HEK293T (cell line): Measurements from ENCODE around the gene SLC2A11.

ENCODE experiments used
- CTCF ChIA-PET: fragments of 350-600 bp; formaldehyde crosslinking; extraction: SDS; loops from one replicate; lab custom pipeline; 2021; ENCODE audit warnings: antibody characterized with exemption, inconsistent platforms; lab: Yijun Ruan, JAX
- POLR2A ChIA-PET: fragments of 350-600 bp; formaldehyde crosslinking; extraction: SDS; loops from one replicate; lab custom pipeline; 2020; ENCODE audit warnings: antibody characterized with exemption, inconsistent platforms; lab: Yijun Ruan, JAX
- DNase-seq: peaks from one replicate; pipeline ENCODE4 v3.0.0; 2012; ENCODE audit warnings: mixed read lengths; ENCODE audit errors: extremely low spot score
- ARNT ChIP-seq: fragments of 450-650 bp; IDR thresholded peaks from 2 replicates; pipeline ENCODE4 v1.6.1; 2017; ENCODE audit warnings: mild to moderate bottlenecking
- BHLHE40 ChIP-seq: fragments of 450-650 bp; IDR thresholded peaks from 2 replicates; pipeline ENCODE4 v1.6.1; 2016; ENCODE audit warnings: mild to moderate bottlenecking, moderate library complexity, borderline replicate concordance
- CTBP1 ChIP-seq: fragments of 450-650 bp; IDR thresholded peaks from 2 replicates; pipeline ENCODE4 v1.6.1; 2016; ENCODE audit warnings: borderline replicate concordance
- ELF4 ChIP-seq: fragments of 450-650 bp; IDR thresholded peaks from 2 replicates; pipeline ENCODE4 v1.6.1; 2017; ENCODE audit warnings: antibody characterized with exemption
- FOXA1 ChIP-seq: fragments of 450-650 bp; IDR thresholded peaks from 2 replicates; pipeline ENCODE4 v1.6.1; 2016; ENCODE audit warnings: mild to moderate bottlenecking
- FOXK2 ChIP-seq: fragments of 450-650 bp; IDR thresholded peaks from 2 replicates; pipeline ENCODE4 v1.6.1; 2016; ENCODE audit warnings: mild to moderate bottlenecking
- FOXM1 ChIP-seq: fragments of 450-650 bp; IDR thresholded peaks from 2 replicates; pipeline ENCODE4 v1.6.1; 2017; ENCODE audit warnings: mild to moderate bottlenecking, borderline replicate concordance
- HDGF ChIP-seq: fragments of 450-650 bp; IDR thresholded peaks from 2 replicates; pipeline ENCODE4 v1.6.1; 2017; ENCODE audit warnings: antibody characterized with exemption, borderline replicate concordance
- L3MBTL2 ChIP-seq: fragments of 450-650 bp; conservative IDR thresholded peaks from 2 replicates; pipeline ENCODE4 v1.6.1; 2016; ENCODE audit warnings: mild to moderate bottlenecking
- LEF1 ChIP-seq: fragments of 450-650 bp; IDR thresholded peaks from 2 replicates; pipeline ENCODE4 v1.6.1; 2017; ENCODE audit warnings: mild to moderate bottlenecking, borderline replicate concordance
- NFRKB ChIP-seq: fragments of 450-650 bp; IDR thresholded peaks from 2 replicates; pipeline ENCODE4 v1.6.1; 2016; ENCODE audit warnings: mild to moderate bottlenecking, moderate library complexity
- SP1 ChIP-seq: fragments of 450-650 bp; IDR thresholded peaks from 2 replicates; pipeline ENCODE4 v1.6.1; 2017
- SUZ12 ChIP-seq: fragments of 450-650 bp; IDR thresholded peaks from 2 replicates; pipeline ENCODE4 v1.6.1; 2016; ENCODE audit warnings: mild to moderate bottlenecking
- TARDBP ChIP-seq: fragments of 450-650 bp; IDR thresholded peaks from 2 replicates; pipeline ENCODE4 v1.6.1; 2016
- ZNF384 ChIP-seq: fragments of 450-650 bp; IDR thresholded peaks from 2 replicates; pipeline ENCODE4 v1.6.1; 2016
- TF ChIP-seq, protein P1 (sequence below): fragments of 450-650 bp; IDR thresholded peaks from 2 replicates; pipeline ENCODE4 v1.6.1; 2016

Gene SLC2A11

DNA sequence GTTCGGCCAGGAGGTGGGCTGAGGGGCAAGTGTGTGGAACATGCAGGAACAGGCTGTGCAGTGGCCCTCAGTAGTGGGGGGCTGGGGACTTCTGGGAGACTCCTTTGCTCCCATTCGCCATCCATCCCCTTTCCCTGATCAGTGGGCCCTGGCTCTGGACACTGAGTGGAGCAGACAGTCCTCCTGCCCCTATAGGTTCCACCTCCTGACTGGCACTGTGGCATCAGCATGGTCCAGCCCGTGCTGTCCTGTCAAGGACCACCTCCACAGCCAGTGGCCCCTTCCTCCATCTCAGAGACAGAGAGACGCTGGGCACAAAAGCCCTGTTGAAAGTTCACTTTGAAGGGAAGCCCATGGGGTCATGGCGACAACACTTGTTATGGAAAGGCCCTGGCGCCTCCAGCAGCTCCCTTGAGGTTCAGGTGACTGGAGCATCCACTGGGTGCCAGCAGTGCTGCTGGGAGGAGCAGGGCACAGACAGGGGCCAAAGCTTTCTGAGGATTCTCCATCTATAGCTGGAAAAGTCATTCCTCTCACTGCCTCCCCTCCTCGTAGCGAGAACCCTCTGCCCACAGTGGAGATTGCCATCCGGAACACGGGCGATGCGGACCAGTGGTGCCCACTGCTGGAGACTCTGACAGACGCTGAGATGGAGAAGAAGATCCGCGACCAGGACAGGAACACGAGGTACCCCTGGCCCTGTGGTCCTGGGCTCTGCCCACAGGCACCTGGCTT, 24.5 kb upstream of the SLC2A11 start:
- ChIA-PET CTCF (no interaction called here), POLR2A (no interaction called here)
- TF ChIP-seq ELF4 (no peak), HDGF (no peak), FOXA1 (no peak), ZNF384 (no peak), FOXK2 (no peak), TARDBP (no peak)
- no peak for DNase-seq

DNA sequence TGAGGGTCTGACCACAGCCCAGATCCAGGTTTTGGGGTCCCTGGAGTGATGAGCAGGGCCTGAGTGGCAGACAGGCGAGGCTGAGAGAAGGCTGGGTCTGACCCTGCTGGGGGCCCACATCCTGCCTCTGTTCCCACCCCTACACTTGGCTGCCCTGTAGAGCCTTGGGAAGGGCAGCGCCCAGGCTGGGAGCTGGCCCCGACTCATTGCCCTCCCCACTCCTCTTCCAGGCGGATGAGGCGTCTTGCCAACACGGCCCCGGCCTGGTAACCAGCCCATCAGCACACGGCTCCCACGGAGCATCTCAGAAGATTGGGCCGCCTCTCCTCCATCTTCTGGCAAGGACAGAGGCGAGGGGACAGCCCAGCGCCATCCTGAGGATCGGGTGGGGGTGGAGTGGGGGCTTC, 23.8 kb upstream of the SLC2A11 start:
- CTCF ChIA-PET, result no interaction called here
- no peak for TF ChIP-seq SP1
- no peak for TF ChIP-seq TARDBP
- TF ChIP-seq LEF1, result no peak

DNA sequence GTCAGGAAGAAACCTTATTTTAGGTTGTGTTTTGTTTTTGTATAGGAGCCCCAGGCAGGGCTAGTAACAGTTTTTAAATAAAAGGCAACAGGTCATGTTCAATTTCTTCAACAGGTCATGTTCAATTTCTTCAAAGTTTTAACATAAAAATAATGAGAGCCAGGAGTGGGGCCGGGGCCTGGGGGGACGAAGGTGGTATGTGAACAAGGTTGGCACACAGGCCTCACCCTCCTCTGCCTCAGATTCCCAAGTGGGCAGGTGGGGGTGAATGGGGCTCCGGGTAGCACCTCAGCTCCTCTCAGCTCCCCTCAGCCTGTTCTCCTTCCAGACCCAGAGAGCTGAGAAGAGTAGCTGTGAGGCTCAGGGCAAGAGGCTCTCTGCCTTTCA, 23.3 kb upstream of the SLC2A11 start:
- ChIA-PET POLR2A (interaction anchor here (1.4 to 2.2 kb wide), 2 partner anchors 23 to 60 kb away, joined by 4 to 10 read pairs; partner anchors contain the start of genes MIF and SLC2A11), CTCF (no interaction called here)
- TF ChIP-seq ELF4 (no peak), TARDBP (no peak), NFRKB (no peak), FOXA1 (no peak), HDGF (no peak), ZNF384 (no peak), FOXM1 (no peak), ARNT (no peak), LEF1 (no peak), BHLHE40 (no peak), SUZ12 (no peak), CTBP1 (no peak), FOXK2 (no peak), SP1 (no peak), L3MBTL2 (no peak)
- TF ChIP-seq, protein P1, sequence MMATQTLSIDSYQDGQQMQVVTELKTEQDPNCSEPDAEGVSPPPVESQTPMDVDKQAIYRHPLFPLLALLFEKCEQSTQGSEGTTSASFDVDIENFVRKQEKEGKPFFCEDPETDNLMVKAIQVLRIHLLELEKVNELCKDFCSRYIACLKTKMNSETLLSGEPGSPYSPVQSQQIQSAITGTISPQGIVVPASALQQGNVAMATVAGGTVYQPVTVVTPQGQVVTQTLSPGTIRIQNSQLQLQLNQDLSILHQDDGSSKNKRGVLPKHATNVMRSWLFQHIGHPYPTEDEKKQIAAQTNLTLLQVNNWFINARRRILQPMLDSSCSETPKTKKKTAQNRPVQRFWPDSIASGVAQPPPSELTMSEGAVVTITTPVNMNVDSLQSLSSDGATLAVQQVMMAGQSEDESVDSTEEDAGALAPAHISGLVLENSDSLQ, result no peak
- no peak for DNase-seq

More for the DNA sequence above, 23.8 kb upstream of the SLC2A11 start:
- POLR2A ChIA-PET, result no interaction called here
- DNase-seq, result no peak

DNA sequence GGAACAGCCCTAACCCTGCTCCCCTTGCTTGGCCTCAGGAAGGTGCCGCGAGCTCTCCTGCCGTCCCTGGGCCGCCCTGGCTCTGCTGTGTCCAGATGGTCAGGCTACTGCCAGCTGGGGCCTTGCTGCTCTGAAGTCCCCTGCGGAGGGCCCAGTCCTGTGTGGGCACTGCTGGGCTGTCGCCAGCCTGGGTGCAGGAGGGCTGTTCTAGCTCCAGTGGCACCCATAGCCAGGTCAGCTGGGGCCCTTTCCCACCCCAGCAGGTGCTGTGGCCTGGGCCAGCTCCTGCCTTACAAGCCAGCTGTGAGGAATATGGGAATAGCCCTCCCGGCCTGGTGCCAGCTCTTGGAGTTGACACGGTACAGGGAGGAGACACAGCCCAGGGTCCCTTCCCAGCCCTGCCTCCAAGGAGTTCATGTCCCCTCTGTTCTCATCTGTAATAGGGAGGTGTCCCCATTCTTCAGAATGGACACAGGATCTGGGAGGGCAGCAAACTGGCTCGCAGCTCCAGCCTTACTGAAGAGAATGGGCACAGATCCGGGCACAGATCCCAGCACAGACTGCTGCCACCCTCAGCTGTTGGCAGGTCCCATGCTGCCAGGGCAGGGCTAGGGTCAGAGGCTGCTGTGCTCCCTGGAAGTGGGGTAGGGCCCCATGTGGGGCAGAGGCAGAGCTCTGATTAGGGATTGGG, 22.7 kb upstream of the SLC2A11 start:
- no peak for TF ChIP-seq TARDBP
- no peak for TF ChIP-seq SUZ12
- TF ChIP-seq SP1, result no peak
- no peak for TF ChIP-seq FOXK2
- TF ChIP-seq ZNF384, result no peak
- TF ChIP-seq CTBP1, result no peak
- no peak for TF ChIP-seq LEF1
- TF ChIP-seq HDGF, result no peak
- no peak for TF ChIP-seq BHLHE40
- no peak for TF ChIP-seq ELF4
- TF ChIP-seq NFRKB, result no peak
- TF ChIP-seq ARNT, result no peak
- TF ChIP-seq FOXM1, result no peak
- TF ChIP-seq, protein P1, result no peak
- no peak for TF ChIP-seq FOXA1
- no peak for TF ChIP-seq L3MBTL2
- DNase-seq, result no peak
- POLR2A ChIA-PET, result interaction anchor here (1.4 to 2.2 kb wide), 3 partner anchors 10 to 59 kb away, joined by 4 to 10 read pairs (median 4); partner anchors contain the start of genes MIF and SLC2A11
- CTCF ChIA-PET, result no interaction called here

DNA sequence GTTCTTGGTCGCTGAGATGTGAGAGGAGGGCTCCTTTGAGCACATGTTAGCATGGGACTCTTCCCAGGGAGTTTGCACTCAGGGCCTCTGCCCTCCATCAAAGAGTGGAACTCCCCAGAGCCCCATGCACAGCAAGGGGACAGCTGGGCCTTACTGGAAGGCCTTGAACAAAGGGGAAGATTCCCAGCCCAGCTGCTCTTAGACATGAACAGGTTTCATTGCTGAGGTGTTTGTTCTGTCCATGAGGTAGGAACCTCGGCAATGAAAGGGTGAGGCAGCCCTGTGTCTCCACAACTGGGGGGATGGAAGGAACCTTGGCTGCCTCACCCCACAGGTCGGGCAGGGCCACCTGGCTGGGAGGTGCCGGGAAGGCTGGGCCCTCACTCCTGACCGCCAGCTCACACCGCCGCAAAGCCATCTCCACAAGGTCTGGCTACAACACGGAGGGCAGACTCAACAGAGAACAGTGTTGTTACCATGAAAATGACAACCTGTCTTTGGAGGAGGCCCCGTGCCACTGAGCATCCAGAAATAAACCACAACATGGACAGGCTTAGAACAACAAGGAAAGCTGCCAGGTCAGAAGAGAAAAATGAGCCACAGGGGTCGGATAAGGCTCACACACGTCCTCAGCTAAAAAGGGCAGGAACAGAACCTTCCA, 22.1 kb upstream of the SLC2A11 start:
- TF ChIP-seq ZNF384, result no peak
- TF ChIP-seq FOXA1, result no peak
- TF ChIP-seq L3MBTL2, result no peak
- TF ChIP-seq FOXM1, result no peak
- TF ChIP-seq TARDBP, result no peak
- no peak for TF ChIP-seq NFRKB
- no peak for TF ChIP-seq FOXK2
- no peak for TF ChIP-seq SP1
- no peak for TF ChIP-seq SUZ12
- no peak for TF ChIP-seq ARNT
- no peak for TF ChIP-seq HDGF
- TF ChIP-seq, protein P1, result no peak
- TF ChIP-seq CTBP1, result no peak
- no peak for TF ChIP-seq BHLHE40
- ChIA-PET CTCF (interaction anchor here (3.5 kb wide), 1 partner anchor 14 kb away, joined by 11 read pairs; no protein-coding TSS in a partner anchor), POLR2A (interaction anchor here (1.3 to 2.2 kb wide), 4 partner anchors 11 to 78 kb away, joined by 4 to 10 read pairs (median 4); partner anchors contain the start of genes MIF and SLC2A11)
- no peak for DNase-seq
